ENCODE results near the gene CDH13. TPM values are rescaled to one million over a fixed set of nuclear protein-coding genes. Genes with fewer than 3 reads are reported as not detected.

Gene CDH13
- total and polyA plus RNA-seq, 12 donors, result 0.86 to 30.6 (median 2.4) TPM

DNA sequence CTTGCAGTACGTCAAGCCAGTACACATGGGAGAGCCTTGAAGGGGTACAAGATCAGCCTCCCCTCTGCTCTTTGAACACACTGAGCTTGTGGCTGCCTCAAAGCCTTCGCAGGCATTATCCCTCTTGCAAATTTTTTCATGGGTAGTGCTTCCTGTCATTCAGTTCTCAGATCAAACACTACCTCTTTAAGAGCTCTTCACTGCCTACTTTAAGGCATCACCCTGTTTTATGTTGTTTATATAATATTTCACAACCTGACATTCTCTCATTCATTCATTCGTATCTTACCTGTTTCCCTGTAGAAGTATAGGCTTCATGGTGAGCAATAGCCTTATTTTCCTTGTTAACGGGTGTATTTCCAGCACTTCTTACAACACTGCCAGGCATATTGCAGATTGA, 269.1 kb downstream of the CDH13 start:
- Histone ChIP-seq H3K4me3 (no peak overlapping the region), H3K4me1 (replicated peaks in 1 of 2) (no peaks in the 10 kb centered on the region), H3K9me3 (replicated peaks in 1 of 3) (no peaks in the 10 kb centered on the region), H3K27me3 (no peaks in the 10 kb centered on the region), H3K27ac (no peak overlapping the region), H3K36me3 (replicated peaks in 1 of 2) (no peaks in the 10 kb centered on the region)
- 56 to 64% (median 61%) methylated on average over 4 of the region's 4 CpGs for WGBS, 4 donors
- no peak for DNase-seq
- intact Hi-C loops (cut with DNase I), result no loop called here
- TF ChIP-seq, protein P1, sequence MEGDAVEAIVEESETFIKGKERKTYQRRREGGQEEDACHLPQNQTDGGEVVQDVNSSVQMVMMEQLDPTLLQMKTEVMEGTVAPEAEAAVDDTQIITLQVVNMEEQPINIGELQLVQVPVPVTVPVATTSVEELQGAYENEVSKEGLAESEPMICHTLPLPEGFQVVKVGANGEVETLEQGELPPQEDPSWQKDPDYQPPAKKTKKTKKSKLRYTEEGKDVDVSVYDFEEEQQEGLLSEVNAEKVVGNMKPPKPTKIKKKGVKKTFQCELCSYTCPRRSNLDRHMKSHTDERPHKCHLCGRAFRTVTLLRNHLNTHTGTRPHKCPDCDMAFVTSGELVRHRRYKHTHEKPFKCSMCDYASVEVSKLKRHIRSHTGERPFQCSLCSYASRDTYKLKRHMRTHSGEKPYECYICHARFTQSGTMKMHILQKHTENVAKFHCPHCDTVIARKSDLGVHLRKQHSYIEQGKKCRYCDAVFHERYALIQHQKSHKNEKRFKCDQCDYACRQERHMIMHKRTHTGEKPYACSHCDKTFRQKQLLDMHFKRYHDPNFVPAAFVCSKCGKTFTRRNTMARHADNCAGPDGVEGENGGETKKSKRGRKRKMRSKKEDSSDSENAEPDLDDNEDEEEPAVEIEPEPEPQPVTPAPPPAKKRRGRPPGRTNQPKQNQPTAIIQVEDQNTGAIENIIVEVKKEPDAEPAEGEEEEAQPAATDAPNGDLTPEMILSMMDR (IDR thresholded peaks at IDR 0.05), result no peak
- no peak for TF ChIP-seq POLR2A (IDR thresholded peaks at IDR 0.05)

DNA sequence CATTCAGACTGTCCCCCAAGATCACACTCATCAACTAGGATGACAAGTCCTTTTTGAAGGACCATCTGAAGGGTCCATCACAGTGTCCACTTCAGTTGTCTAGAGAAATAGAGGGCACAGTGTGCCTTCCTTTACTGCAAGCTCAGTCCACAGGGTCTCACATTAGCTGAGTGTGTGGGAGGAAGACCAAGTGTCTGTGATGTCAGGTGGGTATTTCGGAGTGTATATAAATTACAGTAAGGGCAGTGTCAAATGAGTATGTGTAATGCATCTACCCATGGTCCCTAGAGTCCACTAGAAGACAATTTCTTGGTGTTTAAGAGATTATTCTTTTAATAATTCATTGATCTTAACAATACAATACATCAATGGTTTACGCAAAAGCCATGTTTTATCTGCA, 272.2 kb downstream of the CDH13 start:
- WGBS, 4 donors, result 84 to 96% (median 95%) methylated on average over 2 of the region's 2 CpGs
- no peak for TF ChIP-seq POLR2A (IDR thresholded peaks at IDR 0.05)
- TF ChIP-seq, protein P1 (IDR thresholded peaks at IDR 0.05), result no peak
- Histone ChIP-seq H3K4me3 (no peak overlapping the region), H3K36me3 (replicated peaks in 1 of 2) (no peaks in the 10 kb centered on the region), H3K27ac (no peak overlapping the region), H3K9me3 (replicated peaks in 1 of 3) (no peaks in the 10 kb centered on the region), H3K27me3 (no peaks in the 10 kb centered on the region), H3K4me1 (replicated peaks in 1 of 2) (no peaks in the 10 kb centered on the region)
- no peak for DNase-seq
- intact Hi-C loops (cut with DNase I), result no loop called here

DNA sequence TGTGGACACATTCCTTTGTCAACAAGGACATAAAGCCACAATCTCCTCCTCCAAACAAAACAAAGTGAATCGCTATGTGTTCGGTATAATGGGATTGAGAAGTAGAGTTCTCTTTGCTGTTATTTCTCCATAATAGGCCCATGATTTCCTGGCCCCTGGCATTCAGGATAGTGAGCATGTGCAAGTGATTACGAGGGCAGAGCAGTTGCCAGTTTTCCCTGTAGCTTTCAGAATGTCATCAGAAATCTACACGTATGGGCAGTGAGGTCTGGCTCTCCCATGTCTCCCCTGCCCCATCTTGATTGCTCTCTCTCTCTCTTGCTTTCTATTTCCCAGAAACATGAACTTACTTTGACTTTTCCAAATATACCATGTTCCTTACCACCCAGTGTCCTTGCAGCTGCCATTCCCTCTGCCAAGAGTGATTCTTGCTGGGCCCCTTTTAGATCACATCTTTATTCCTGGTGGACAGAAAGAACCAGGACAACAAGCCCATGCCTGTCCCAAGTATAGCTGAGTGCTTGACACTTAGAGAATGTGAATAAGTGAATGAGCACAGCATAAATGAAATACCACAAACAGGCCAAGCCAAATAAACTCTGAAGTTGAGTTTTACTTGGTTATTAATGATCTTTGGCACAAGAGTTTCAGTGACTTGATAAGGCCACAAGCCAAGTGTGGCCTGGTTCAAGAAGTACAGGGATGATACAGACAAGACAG, 273.1 kb downstream of the CDH13 start:
- Histone ChIP-seq H3K27me3 (no peaks in the 10 kb centered on the region), H3K4me3 (no peak overlapping the region), H3K4me1 (replicated peaks in 1 of 2) (no peaks in the 10 kb centered on the region), H3K36me3 (replicated peaks in 1 of 2) (no peaks in the 10 kb centered on the region), H3K27ac (no peak overlapping the region), H3K9me3 (replicated peaks in 1 of 3) (no peaks in the 10 kb centered on the region)
- TF ChIP-seq, protein P1 (IDR thresholded peaks at IDR 0.05), result no peak
- TF ChIP-seq POLR2A (IDR thresholded peaks at IDR 0.05), result no peak
- intact Hi-C loops (cut with DNase I), result no loop called here
- no peak for DNase-seq
- 79 to 96% (median 83%) methylated on average over 4 of the region's 4 CpGs for WGBS, 4 donors

DNA sequence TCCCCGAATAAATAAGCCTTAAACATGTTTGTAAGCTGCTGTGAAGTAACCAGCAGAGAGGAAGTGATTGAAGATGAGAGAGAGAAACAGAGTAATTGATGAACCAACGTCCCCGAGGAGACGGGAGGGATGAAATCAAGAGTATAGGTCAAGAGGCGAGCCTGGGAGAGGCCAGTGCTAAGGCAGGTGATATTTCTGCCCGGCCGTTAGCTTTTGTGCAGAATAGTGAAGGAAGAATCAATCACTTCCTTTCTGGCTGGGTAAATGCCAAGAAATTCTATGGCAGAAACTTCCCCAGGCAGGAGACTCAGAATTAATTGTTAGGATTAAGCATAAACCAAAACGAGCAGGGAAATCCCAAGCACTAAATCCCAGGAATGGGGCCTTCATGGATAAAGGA, 273.8 kb downstream of the CDH13 start:
- no peaks in the 10 kb centered on the region for H3K9me3 ChIP-seq (replicated peaks in 1 of 3)
- no peak for DNase-seq
- 41 to 55% (median 52%) methylated on average over 8 of the region's 8 CpGs for WGBS, 4 donors

More for the DNA sequence above, 273.8 kb downstream of the CDH13 start:
- Histone ChIP-seq H3K27ac (no peak overlapping the region), H3K27me3 (no peaks in the 10 kb centered on the region), H3K4me1 (replicated peaks in 1 of 2) (no peaks in the 10 kb centered on the region), H3K4me3 (no peak overlapping the region), H3K36me3 (replicated peaks in 1 of 2) (no peaks in the 10 kb centered on the region)
- intact Hi-C loops (cut with DNase I), result no loop called here
- TF ChIP-seq POLR2A (IDR thresholded peaks at IDR 0.05), result no peak
- TF ChIP-seq, protein P1 (IDR thresholded peaks at IDR 0.05), result no peak

Data from adrenal gland (tissue), 12 donors.